Caco-2 (cell line): Measurements from ENCODE around the gene STK24. TPM values are rescaled to one million over a fixed set of nuclear protein-coding genes. Genes with fewer than 3 reads are reported as not detected.

Experiments
- BruUV-seq: library from RNA; stranded (reverse); fragments of 400-500 nt; replicated peaks from 2 replicates; lab custom pipeline; 2021; lab: Mats Ljungman, UMichigan
- CTCF ChIA-PET: fragments of 300-600 bp; sonication (Branson Sonifier 250); formaldehyde crosslinking; loops from one replicate; lab custom pipeline; 2022; ENCODE audit warnings: antibody characterized with exemption; lab: Charles Lee
- POLR2A ChIA-PET: fragments of 300-600 bp; sonication (Branson Sonifier 250); formaldehyde crosslinking; loops from one replicate; lab custom pipeline; 2022; ENCODE audit warnings: antibody characterized with exemption; lab: Charles Lee
- DNase-seq, 2 experiments: peaks; one replicate each; pipeline versions ENCODE4 v3.0.0 to v3.0.0-alpha.2; 2020 to 2022
- H3K27me3 ChIP-seq: replicated peaks from 2 replicates; pipeline ENCODE4 v1.6.0; 2011; ENCODE audit warnings: low read length; ENCODE audit not compliant: control insufficient read depth, insufficient read depth
- H3K36me3 ChIP-seq: 2 replicates; pipeline ENCODE4 v1.5.1; 2011; ENCODE audit warnings: low read length; ENCODE audit not compliant: control insufficient read depth, insufficient read depth
- H3K4me1 ChIP-seq: fragments of 250-450 bp; sonication (Bioruptor Pico); 2 replicates; pipeline ENCODE4 v1.5.1; 2020; ENCODE audit warnings: mild to moderate bottlenecking
- H3K4me3 ChIP-seq: 2 replicates; pipeline ENCODE4 v1.5.1; 2011; ENCODE audit warnings: low read depth, mild to moderate bottlenecking, control low read depth, low read length
- H3K9me3 ChIP-seq: fragments of 250-450 bp; sonication (Bioruptor Pico); 2 replicates; pipeline ENCODE4 v1.5.1; 2020; ENCODE audit warnings: mild to moderate bottlenecking, moderate library complexity
- H3K27ac Mint-ChIP-seq: one replicate; pipeline ENCODE4 v1.8.0; 2022; ENCODE audit warnings: mixed read lengths; ENCODE audit not compliant: unreplicated experiment
- H3K27me3 Mint-ChIP-seq: one replicate; pipeline ENCODE4 v1.8.0; 2022; ENCODE audit warnings: mixed read lengths; ENCODE audit not compliant: insufficient read depth, unreplicated experiment
- H3K36me3 Mint-ChIP-seq: one replicate; pipeline ENCODE4 v1.8.0; 2022; ENCODE audit warnings: mild to moderate bottlenecking, mixed read lengths; ENCODE audit not compliant: insufficient read depth, unreplicated experiment
- H3K4me1 Mint-ChIP-seq: one replicate; pipeline ENCODE4 v1.8.0; 2022; ENCODE audit warnings: low read depth, mixed read lengths; ENCODE audit not compliant: unreplicated experiment
- H3K4me3 Mint-ChIP-seq: one replicate; pipeline ENCODE4 v1.8.0; 2022; ENCODE audit warnings: mild to moderate bottlenecking, moderate library complexity, mixed read lengths; ENCODE audit not compliant: unreplicated experiment
- H3K9me3 Mint-ChIP-seq: one replicate; pipeline ENCODE4 v1.8.0; 2022; ENCODE audit warnings: mixed read lengths; ENCODE audit not compliant: unreplicated experiment
- intact Hi-C: fragments of 100-400 bp; cut with micrococcal nuclease; formaldehyde crosslinking; loops from one replicate; pipeline ENCODE4 v1.10.0; 2022; ENCODE audit not compliant: unreplicated experiment
- total RNA-seq: library from RNA; stranded (reverse); gene quantifications from 2 replicates; pipeline ENCODE4 v1.2.3, GENCODE V29; 2022
- TF ChIP-seq, protein P1 (sequence below), 2 experiments: fragments of 200-600 bp in 1 of 2; IDR thresholded peaks; 1 replicate in 1 of 2; 2 replicates in 1 of 2; pipeline versions ENCODE4 v1.5.1 to v1.8.0; 2011 to 2022; ENCODE audit warnings: antibody characterized with exemption in 1 of 2, control low read depth in 1 of 2, inconsistent platforms in 1 of 2, low read depth in 1 of 2, low read length in 1 of 2, mild to moderate bottlenecking in 1 of 2, moderate library complexity in 1 of 2; ENCODE audit not compliant: insufficient read depth in 1 of 2, severe bottlenecking in 1 of 2, unreplicated experiment in 1 of 2

STK24 gene
- total RNA-seq, 1 experiment from 2014 or later, result 253 TPM

GRCh38 chr13:98457053-98457452 is 119.9 kb downstream of the STK24 start:
- intact Hi-C loops, result no loop called here

DNA sequence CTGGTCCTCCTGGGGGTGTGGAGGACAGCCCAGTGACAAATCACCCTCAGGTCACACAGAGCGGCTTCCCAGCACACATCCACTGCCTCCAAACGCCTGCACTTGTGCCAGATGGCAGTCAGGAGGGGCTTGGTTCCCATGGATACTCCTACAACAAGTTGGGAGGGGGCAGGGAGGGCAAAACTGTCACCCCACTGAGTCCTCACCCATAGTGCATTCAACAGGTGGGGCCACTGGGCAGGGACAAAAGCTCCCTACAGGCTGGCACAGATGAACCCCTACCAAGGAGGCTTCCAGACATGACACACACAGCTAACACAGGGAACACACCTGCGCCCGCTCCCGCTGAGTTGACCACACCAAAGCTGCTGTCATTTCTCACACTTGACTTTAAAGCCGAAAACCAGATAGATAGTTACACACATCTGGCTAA is 120.5 kb downstream of the STK24 start:
- intact Hi-C loops, result no loop called here
- TF ChIP-seq, protein P1, sequence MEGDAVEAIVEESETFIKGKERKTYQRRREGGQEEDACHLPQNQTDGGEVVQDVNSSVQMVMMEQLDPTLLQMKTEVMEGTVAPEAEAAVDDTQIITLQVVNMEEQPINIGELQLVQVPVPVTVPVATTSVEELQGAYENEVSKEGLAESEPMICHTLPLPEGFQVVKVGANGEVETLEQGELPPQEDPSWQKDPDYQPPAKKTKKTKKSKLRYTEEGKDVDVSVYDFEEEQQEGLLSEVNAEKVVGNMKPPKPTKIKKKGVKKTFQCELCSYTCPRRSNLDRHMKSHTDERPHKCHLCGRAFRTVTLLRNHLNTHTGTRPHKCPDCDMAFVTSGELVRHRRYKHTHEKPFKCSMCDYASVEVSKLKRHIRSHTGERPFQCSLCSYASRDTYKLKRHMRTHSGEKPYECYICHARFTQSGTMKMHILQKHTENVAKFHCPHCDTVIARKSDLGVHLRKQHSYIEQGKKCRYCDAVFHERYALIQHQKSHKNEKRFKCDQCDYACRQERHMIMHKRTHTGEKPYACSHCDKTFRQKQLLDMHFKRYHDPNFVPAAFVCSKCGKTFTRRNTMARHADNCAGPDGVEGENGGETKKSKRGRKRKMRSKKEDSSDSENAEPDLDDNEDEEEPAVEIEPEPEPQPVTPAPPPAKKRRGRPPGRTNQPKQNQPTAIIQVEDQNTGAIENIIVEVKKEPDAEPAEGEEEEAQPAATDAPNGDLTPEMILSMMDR (IDR thresholded peaks at IDR 0.05; ENCODE audit: insufficient read depth in 1 of 2, low read depth in 1 of 2, low read length in 1 of 2, severe bottlenecking in 1 of 2, unreplicated experiment in 1 of 2), result no peak
- no peak overlapping the region for H3K27ac Mint-ChIP-seq

More at GRCh38 chr13:98457053-98457452, 119.9 kb downstream of the STK24 start:
- Mint-ChIP-seq H3K27ac (no peak overlapping the region), H3K4me3 (no peak overlapping the region), H3K9me3 (no peaks in the 10 kb centered on the region), H3K4me1 (peaks cover 10% of the 10 kb centered on the region), H3K36me3 (peaks cover 99% of the 10 kb centered on the region), H3K27me3 (no peaks in the 10 kb centered on the region)
- BruUV-seq, result no TSS peak
- H3K9me3 ChIP-seq, result no peaks in the 10 kb centered on the region
- no peaks in the 10 kb centered on the region for H3K27me3 ChIP-seq
- ChIA-PET CTCF (interaction anchor here (0.7 kb wide), 1 partner anchor 347 kb away, joined by 6 read pairs; no protein-coding TSS in a partner anchor), POLR2A (interaction anchor here (0.6 kb wide), 1 partner anchor 11 kb away, joined by 4 read pairs; no protein-coding TSS in a partner anchor)
- H3K4me3 ChIP-seq, result no peak overlapping the region
- no peak for DNase-seq
- no peaks in the 10 kb centered on the region for H3K4me1 ChIP-seq
- TF ChIP-seq, protein P1 (IDR thresholded peaks at IDR 0.05; ENCODE audit: insufficient read depth in 1 of 2, low read depth in 1 of 2, low read length in 1 of 2, severe bottlenecking in 1 of 2, unreplicated experiment in 1 of 2), result no peak
- H3K36me3 ChIP-seq, result peaks cover 4% of the 10 kb centered on the region

GRCh38 chr13:98454389-98454881 is 122.5 kb downstream of the STK24 start:
- intact Hi-C loops, result no loop called here
- H3K27ac Mint-ChIP-seq, result no peak overlapping the region

More for the DNA sequence above, 120.5 kb downstream of the STK24 start:
- Mint-ChIP-seq H3K27me3 (no peaks in the 10 kb centered on the region), H3K9me3 (no peaks in the 10 kb centered on the region), H3K36me3 (peaks cover 99% of the 10 kb centered on the region), H3K4me3 (no peak overlapping the region), H3K4me1 (peaks cover 13% of the 10 kb centered on the region)
- ChIA-PET CTCF (no interaction called here), POLR2A (no interaction called here)
- no TSS peak for BruUV-seq
- no peak overlapping the region for H3K4me3 ChIP-seq
- no peaks in the 10 kb centered on the region for H3K4me1 ChIP-seq
- H3K27me3 ChIP-seq, result no peaks in the 10 kb centered on the region
- peaks cover 4% of the 10 kb centered on the region for H3K36me3 ChIP-seq
- H3K9me3 ChIP-seq, result no peaks in the 10 kb centered on the region
- no peak for DNase-seq

More at GRCh38 chr13:98454389-98454881, 122.5 kb downstream of the STK24 start:
- BruUV-seq, result no TSS peak
- Mint-ChIP-seq H3K4me3 (no peak overlapping the region), H3K27me3 (no peaks in the 10 kb centered on the region), H3K36me3 (peaks cover 99% of the 10 kb centered on the region), H3K9me3 (no peaks in the 10 kb centered on the region), H3K4me1 (peaks cover 11% of the 10 kb centered on the region)
- Histone ChIP-seq H3K36me3 (peaks cover 4% of the 10 kb centered on the region), H3K9me3 (no peaks in the 10 kb centered on the region), H3K4me1 (no peaks in the 10 kb centered on the region), H3K27me3 (no peaks in the 10 kb centered on the region), H3K4me3 (no peak overlapping the region)
- TF ChIP-seq, protein P1 (IDR thresholded peaks at IDR 0.05; ENCODE audit: insufficient read depth in 1 of 2, low read depth in 1 of 2, low read length in 1 of 2, severe bottlenecking in 1 of 2, unreplicated experiment in 1 of 2), result no peak
- no peak for DNase-seq
- CTCF ChIA-PET, result interaction anchor here (0.5 to 1.5 kb wide), 3 partner anchors 9 to 194 kb away, joined by 3 to 5 read pairs (median 4); no protein-coding TSS in a partner anchor
- POLR2A ChIA-PET, result no interaction called here
